GM12878 (cell line): ENCODE measurements around the gene CDKL4.

Source experiments
- ETV6 ChIP-seq, 2 experiments: fragments of 450-650 bp in 1 of 2; IDR thresholded peaks in 1 of 2; conservative IDR thresholded peaks in 1 of 2; 2 replicates each; pipeline ENCODE4 v1.6.1; 2014; ENCODE audit warnings: antibody characterized with exemption in 1 of 2, borderline replicate concordance in 1 of 2, low read depth in 1 of 2, mild to moderate bottlenecking in 1 of 2, moderate library complexity in 1 of 2
- NFYB ChIP-seq: IDR thresholded peaks from 2 replicates; pipeline ENCODE4 v1.6.1; 2011; ENCODE audit warnings: low read depth, mild to moderate bottlenecking, low read length, improper control_type of control experiment, moderate library complexity; ENCODE audit not compliant: insufficient read depth
- RAD21 ChIP-seq: IDR thresholded peaks from 2 replicates; pipeline ENCODE4 v1.6.1; 2011; ENCODE audit warnings: mild to moderate bottlenecking, low read depth, low read length, moderate library complexity; ENCODE audit not compliant: insufficient read depth
- TF ChIP-seq, protein P1 (sequence below): IDR thresholded peaks from 2 replicates; pipeline ENCODE4 v1.6.1; 2012; ENCODE audit warnings: mild to moderate bottlenecking, low read depth, low read length
- TF ChIP-seq, protein P2 (sequence below): fragments of 450-650 bp; IDR thresholded peaks from 2 replicates; pipeline ENCODE4 v1.6.1; 2017; ENCODE audit warnings: mild to moderate bottlenecking

DNA sequence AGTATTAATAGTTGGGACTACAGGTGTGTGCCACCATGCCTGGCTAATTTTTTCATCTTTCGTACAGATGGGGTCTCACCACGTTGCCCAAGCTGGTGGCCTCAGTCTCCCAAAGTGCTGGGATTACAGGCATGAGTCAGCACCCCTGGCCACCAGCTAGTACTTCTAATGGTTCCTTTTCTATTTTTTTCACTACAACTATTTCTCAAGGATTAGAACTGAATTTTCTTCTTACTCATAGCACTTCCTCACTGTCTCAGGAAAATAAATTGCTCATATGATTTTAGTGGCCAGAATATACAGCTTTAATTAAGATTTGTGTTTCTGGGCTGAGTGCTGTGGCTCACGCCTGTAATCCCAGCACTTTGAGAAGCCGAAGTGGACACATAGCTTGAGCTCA, 79.7 kb downstream of the CDKL4 start:
- TF ChIP-seq, protein P1, sequence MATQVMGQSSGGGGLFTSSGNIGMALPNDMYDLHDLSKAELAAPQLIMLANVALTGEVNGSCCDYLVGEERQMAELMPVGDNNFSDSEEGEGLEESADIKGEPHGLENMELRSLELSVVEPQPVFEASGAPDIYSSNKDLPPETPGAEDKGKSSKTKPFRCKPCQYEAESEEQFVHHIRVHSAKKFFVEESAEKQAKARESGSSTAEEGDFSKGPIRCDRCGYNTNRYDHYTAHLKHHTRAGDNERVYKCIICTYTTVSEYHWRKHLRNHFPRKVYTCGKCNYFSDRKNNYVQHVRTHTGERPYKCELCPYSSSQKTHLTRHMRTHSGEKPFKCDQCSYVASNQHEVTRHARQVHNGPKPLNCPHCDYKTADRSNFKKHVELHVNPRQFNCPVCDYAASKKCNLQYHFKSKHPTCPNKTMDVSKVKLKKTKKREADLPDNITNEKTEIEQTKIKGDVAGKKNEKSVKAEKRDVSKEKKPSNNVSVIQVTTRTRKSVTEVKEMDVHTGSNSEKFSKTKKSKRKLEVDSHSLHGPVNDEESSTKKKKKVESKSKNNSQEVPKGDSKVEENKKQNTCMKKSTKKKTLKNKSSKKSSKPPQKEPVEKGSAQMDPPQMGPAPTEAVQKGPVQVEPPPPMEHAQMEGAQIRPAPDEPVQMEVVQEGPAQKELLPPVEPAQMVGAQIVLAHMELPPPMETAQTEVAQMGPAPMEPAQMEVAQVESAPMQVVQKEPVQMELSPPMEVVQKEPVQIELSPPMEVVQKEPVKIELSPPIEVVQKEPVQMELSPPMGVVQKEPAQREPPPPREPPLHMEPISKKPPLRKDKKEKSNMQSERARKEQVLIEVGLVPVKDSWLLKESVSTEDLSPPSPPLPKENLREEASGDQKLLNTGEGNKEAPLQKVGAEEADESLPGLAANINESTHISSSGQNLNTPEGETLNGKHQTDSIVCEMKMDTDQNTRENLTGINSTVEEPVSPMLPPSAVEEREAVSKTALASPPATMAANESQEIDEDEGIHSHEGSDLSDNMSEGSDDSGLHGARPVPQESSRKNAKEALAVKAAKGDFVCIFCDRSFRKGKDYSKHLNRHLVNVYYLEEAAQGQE: no peak
- TF ChIP-seq, protein P2, sequence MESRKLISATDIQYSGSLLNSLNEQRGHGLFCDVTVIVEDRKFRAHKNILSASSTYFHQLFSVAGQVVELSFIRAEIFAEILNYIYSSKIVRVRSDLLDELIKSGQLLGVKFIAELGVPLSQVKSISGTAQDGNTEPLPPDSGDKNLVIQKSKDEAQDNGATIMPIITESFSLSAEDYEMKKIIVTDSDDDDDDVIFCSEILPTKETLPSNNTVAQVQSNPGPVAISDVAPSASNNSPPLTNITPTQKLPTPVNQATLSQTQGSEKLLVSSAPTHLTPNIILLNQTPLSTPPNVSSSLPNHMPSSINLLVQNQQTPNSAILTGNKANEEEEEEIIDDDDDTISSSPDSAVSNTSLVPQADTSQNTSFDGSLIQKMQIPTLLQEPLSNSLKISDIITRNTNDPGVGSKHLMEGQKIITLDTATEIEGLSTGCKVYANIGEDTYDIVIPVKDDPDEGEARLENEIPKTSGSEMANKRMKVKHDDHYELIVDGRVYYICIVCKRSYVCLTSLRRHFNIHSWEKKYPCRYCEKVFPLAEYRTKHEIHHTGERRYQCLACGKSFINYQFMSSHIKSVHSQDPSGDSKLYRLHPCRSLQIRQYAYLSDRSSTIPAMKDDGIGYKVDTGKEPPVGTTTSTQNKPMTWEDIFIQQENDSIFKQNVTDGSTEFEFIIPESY: no peak
- TF ChIP-seq ETV6 (conservative IDR thresholded peaks at IDR 0.05 in 1 of 2, IDR thresholded peaks at IDR 0.05 in 1 of 2; ENCODE audit: borderline replicate concordance in 1 of 2, low read depth in 1 of 2): no peak
- TF ChIP-seq RAD21: no peak
- TF ChIP-seq NFYB: no peak
